UCSD-AML1 (cell line): ENCODE measurements around the gene IL17REL.

ENCODE experiments used
- DNase-seq: peaks from one replicate; lab custom pipeline; 2025; ENCODE audit not compliant: unreplicated experiment; lab: John Stamatoyannopoulos, UW

Gene IL17REL

DNA sequence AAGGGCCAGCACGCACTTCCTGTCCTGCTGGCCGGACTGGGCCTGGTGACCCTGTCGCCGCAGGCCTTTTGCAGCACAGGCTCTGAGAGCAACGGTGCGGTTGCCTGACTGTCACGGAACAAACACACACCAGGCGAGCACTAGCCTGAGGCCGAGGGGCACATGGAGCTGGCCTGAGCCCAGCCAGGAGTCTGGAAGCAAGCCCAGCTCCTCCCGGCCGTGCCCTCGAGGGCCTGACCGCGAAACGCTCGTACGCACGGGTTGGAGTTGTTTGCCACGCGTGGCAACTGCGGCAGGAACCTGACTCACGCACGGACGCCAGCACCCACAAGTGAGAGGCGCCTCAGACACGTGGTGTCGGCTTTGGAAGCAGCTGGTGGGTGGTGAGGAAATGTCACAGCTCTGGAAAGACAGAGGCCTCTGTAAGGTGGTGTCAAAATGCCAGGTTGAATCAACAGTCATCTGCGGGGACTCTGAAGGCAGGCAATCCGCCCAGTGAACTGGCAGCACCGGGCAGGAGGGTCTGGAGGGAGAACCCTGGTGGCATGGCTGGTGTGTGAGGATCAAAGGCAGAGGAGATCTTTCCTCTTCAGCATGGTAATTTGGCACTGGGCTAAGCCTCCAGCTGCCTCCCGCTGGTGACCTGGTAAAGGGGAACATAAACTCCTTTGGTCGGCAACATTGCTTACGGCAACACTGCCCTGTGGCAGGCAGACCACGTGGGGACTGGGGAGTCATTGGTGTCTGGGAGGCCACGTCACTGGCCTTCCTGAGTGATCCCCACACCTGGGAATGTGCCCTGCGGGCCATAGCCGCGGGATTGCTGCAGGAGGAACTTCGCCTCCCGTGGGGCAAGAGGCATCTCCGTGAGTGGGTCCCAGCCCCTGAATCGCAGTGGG is 15.3 kb upstream of the IL17REL start:
- no peak for DNase-seq

GRCh38 chr22:50025993-50026392 is 13.4 kb upstream of the IL17REL start:
- DNase-seq = no peak

DNA sequence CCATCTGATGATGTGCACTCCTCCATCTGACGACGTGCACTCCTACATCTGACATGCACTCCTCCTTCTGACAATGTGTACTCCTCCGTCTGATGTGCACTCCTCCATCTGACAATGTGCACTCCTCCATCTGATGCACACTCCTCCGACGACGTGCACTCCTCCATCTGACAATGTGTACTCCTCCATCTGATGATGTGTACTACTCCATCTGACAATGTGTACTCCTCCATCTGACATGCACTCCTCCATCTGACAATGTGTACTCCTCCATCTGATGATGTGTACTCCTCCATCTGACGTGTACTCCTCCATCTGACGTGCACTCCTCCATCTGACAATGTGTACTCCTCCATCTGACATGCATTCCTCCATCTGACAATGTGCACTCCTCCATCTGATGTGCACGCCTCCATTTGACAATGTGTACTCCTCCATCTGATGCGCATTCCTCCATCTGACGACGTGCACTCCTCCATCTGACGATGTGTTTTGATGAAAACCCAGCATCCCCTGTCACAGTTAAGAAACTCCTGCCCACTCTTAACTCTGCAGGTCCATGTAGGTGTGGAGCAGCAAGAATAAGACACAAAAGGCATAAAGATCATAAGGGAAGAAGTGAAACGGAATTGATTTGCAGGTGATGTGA is 9.7 kb upstream of the IL17REL start:
- no peak for DNase-seq

DNA sequence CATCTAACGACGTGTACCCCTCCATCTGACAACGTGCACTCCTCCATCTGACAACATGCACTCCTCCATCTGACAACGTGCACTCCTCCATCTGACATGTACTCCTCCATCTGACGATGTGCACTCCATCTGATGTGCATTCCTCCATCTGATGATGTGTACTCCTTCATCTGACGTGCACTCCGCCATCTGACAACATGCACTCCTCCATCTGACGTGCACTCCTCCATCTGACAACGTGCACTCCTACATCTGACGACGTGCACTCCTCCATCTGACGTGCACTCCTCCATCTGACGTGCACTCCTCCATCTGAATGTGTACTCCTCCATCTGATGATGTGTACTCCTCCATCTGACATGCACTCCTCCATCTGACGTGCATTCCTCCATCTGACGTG is 8.0 kb upstream of the IL17REL start:
- no peak for DNase-seq

DNA sequence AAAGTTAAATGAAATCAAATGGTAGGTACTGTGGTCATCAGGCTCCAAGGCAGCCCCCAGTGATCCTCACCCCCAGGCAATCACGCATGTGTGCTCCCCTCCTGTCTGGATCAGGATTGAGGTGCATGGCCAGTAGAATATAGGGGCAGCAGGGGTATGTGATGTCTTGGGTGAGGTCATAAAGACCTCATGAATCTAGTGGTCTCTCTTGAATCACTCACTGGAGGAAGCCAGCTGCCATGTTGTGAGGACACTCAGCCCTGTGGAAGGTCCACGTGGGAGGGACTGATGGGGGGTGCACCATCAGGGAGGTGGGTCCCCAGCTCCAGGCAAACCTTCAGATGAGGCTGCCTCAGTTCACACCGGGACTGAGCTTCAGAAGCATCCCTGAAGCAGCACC is 6.8 kb upstream of the IL17REL start:
- no peak for DNase-seq

- no peak for DNase-seq
Observed at GRCh38 chr22:50018608-50019285, 6.2 kb upstream of the IL17REL start.

DNA sequence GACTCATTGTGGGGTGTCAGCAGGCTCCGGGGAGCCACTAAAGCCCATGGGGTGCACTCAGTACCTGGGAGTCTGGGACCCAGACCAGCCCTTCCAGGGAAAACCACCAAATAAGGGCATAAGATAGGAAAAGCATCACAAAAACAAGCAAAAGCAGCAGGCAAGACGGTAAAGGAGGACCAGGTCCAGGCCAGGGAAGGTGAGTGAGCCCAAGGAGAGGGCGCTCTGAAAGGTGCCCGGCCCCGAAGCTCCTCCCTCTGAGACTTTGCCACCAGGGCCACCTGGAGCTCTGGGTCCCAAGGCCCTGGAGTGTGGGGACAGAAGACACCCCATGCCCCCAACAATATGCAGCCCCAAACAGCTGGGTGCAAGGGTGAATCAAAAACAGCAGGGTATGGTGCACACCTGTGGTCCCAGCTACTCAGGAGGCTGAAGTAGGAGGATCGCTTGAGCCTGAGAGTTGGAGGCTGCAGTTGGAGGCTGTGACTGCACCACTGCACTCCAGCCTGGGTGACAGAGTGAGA is 5.2 kb upstream of the IL17REL start:
- no peak for DNase-seq

GRCh38 chr22:50016988-50017700 is 4.6 kb upstream of the IL17REL start:
- DNase-seq = no peak

GRCh38 chr22:50016308-50016987 is 3.9 kb upstream of the IL17REL start:
- DNase-seq = no peak

DNA sequence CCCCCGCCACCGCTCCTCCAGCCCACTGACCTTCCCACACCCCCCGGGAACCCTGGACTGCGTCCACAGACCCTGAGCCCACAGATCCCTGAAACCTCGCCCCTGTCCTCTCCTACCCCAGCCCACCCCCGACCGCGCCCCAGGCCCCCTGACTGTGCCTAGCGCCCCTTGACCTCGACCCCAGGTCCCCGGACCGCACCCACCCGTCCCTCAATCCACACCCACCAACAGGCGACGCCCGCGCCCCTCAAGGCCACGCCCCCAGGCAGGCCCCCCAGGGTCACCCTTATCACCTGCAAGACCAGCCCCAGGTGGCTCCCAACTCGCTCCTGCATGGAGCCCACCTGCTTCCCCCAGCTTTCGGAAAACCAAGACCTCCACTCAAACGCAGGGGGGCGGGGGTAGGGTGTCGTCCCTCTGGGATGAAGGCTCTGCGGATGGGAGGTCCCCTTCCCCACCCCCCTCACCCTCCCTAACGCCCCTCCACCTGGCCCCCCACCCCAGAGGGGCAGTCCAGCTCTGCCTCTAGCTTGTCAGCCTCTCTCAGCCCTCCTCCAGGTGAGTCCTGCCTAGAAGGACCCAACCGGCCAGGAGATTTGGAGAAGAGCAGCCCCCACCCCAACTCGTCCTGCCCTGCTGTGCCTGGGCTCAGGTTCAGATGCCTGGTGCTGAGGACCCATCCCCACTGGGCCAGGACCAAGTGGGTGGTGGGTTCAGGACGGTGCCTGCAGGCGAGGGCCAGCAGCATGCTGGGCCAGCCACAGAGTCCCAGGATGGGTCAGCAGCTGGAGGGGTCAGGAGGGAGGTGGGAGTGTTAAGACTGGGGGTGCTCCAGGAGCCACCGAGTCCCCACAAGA is 3.1 kb upstream of the IL17REL start:
- DNase-seq = no peak

DNA sequence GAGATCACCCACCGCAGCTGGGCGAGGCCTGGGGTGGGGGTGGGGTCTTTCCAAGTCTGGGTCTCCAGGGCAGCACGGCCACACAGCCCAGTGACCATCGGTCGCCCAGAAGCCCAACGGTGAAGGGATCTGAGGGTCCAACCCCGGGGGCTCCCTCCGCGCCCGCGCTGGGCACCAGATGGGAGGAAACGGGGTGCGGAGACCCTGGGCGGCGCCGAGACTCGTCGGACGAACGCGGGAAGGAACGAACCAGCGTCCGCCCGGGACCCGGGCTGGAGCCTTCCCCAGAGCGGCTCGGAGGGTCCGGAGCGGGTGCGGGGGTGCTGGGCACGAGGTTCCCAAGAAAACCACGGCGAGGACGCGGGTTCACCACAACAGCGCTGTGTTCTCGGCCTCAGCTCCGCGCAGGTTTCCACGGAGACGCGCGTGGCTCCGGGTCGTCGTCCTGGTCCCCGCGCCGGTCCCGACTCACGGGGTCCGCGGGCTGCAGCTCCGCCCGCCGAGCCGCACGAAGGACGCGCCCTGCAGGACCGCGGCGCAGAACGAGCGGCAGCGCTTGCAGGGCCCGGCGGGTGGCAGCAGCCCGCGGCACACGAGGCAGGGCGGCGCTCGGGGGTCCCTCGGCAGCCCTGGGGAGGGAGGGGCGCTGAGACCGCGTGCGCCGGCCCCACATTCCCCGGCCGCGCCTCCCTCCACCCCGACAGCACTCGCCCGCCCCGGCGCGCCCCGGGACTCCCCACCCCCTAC is 2.3 kb upstream of the IL17REL start:
- DNase-seq = no peak

DNA sequence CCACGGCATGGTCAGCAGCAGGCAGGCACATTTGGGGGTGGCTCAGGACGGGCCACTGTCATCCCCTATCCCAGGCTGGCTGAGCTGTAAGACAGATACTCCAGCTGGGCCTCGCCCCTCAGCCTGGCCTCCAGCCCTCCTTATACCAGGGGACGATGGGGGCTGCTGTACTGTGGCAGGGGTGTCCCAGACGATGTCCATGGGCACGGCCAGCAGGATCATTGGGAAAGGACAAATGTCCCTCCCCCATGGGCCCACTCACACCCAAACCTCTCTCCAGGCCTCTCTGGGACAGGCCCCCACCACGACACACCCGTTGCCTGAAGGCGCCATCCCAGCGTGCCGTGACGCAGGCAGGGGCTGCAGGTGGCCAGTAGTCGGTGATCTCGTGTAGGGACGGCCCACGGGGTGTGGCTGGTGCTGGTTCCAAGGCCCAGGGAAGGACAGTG is 1.5 kb upstream of the IL17REL start:
- no peak for DNase-seq

DNA sequence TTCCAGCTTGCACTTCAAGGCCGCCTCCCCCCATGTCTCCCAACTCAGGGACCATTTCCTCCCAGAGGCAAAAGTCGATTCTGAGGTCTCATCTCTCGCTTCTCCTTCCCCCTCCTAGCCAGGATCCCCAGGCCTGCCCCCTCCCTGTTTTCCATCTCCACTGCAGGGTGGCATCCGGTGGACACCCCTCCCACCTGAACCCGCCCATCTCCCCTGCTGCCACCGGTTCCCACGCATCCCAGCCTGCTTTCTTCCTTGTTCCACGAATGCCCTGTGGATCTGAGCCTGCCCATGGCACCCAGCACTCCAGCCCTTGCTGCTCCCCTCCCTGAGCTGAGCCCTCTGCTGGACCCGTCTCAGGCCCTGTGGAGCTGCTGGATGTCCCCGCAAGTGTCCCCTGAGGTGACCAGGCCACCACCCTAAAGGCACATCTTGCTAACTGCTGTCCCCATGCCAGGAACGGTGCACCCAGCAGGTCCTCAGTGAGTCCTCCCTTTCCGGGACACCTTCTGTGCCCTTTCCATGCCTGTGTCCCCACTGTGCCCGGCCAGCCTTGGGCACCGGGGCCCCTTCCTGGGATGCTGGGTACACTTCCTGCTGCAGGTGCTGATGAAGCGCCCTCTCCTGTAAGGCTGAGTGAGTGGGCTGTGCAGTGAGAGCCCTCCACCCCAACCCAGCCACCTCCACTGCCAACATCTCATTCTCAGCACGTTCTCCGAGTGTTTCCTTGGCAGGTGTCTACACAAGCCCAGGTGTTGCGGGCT is 936 bp downstream of the IL17REL start:
- DNase-seq = no peak

DNA sequence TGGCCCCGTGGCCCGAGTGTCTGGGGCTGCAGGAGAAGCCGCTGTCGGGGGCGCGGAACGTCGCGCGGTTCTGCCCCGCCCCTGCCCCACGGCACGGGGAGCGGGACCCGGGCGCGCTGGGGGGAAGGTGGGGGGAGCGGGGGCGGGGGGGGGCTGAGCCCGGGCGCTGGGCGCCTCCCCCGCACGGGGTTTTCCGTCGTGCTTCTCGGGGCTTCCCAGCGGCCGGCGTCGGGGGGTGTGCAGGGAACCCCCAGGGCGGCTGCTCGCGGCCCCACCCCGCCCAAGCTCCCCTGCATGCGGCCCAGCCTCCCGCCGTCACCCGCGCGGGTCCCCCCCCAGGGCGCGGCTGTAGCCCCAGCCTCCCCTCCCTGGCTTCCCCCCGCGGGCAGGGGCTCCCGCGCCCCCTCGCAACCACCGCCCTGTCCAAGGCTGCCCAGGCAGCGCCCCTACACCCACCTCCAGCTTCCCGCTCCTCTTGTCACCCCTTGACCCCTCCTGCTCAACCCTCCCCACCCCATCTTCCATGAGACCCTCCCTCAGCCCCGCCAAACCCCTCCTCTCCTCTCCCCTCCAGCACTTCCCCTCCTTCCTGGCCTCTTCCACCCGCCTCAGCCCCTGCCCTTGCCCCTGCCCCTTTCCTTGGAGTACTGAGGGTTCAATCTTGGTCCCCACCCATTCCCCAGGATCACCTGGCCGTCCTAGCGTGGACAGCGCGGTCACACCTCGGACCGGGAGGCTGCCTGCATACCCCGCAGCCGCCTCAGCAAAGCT is 1.7 kb downstream of the IL17REL start:
- DNase-seq = no peak

DNA sequence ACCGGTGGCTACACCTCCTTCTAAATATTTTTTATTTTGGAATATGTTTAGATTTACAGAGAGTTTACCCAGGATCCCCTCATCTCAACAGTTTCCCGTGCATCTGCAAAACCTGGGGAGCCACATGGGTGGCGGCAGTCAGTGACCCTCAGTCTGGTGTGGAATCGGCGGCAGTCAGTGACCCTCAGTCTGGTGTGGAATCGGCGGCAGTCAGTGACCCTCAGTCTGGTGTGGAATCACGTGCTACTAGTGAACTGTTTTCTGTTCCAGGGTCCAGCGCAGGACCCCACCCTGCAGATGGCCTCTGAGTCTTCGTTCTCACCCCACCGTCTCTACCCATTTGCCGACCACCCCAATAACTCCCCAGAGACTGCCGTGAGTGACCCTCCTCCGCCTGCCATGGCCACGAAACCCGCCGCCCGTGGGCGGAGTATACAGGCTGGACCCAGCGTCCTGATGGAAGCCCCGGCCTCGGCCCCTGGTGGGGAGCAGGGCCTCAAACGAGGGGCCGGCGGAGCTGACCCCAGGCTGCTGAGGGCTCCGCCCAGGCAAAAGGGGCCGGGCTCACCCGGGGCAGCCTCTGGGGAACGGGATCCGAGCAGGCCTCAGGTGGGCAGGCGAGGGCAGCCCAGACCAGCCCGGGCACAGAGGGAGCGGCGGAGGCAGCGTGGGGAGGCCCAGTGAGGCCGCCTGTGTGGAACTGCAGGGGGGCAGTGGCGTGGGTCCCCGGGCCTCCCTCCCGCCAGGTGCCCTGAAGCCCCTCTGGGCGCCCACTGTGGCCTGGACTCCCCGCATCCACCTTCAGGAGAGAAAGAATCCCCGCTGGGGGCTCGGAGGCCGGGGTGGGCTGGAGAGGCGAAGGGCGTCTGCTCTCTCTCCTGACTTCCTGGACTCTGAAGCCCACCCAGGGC is 2.5 kb downstream of the IL17REL start:
- no peak for DNase-seq

DNA sequence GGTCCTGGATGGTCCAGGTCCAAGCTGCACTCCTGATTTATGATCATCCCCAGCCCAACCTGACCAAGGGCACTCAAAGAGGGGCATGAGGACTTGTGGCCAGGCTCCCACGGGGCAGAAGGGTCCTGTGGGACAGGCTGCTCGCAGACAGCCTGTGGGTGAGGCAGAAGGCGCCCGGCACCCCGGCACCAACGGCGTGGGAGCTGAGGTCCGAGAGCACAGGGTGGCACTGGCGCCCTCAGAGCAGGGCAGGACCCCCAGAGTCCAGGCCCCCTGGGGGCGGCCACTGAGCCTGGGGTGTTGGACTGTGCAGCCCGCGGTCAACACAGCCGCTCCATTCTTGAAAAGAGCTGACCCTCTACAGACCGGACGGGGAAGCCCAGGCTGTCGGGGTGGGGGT is 3.3 kb downstream of the IL17REL start:
- no peak for DNase-seq
